ENCODE data around the gene POLR1A.

DNA sequence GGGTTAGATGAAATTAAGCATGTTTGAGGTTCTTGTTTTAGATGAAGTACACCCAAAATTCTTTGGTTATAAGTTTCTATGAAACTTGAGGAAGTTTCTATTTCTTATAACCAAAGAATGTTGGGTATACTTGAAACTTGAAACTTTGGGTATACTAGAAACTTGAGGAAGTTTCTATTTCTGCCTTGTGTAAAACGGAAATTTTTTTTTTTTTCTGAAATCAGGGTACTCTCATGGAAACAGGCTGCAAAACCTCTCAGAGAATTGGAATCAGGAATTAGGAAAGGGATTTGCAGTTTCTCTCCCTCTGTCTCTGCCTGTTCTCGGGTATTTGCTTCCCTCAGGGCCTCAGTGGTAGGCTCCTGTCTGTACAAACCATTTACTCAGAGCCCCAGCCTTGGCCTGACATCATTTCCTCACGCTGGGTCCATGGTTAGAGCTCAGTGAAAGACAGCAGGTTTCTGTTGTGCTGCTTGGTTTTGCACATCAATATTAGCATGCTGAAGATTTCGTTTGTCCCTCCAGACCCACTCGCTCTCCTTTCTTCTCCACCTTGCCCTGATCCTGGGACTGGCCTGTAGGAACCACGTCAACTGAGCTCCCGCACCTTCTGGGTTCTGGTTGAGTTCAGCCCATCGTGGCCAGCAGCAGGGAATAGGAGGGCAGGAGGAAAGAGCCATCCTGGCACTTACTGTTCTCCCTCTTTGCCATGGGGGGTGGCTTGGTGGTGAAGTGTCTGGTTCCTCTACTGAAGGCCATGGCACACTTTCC lies 106.4 kb downstream of the POLR1A start:
- TF ChIP-seq, protein P1, sequence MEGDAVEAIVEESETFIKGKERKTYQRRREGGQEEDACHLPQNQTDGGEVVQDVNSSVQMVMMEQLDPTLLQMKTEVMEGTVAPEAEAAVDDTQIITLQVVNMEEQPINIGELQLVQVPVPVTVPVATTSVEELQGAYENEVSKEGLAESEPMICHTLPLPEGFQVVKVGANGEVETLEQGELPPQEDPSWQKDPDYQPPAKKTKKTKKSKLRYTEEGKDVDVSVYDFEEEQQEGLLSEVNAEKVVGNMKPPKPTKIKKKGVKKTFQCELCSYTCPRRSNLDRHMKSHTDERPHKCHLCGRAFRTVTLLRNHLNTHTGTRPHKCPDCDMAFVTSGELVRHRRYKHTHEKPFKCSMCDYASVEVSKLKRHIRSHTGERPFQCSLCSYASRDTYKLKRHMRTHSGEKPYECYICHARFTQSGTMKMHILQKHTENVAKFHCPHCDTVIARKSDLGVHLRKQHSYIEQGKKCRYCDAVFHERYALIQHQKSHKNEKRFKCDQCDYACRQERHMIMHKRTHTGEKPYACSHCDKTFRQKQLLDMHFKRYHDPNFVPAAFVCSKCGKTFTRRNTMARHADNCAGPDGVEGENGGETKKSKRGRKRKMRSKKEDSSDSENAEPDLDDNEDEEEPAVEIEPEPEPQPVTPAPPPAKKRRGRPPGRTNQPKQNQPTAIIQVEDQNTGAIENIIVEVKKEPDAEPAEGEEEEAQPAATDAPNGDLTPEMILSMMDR (IDR thresholded peaks at IDR 0.05; ENCODE audit: low read depth, low read length) = no peak
- TF ChIP-seq EZH2phosphoT487 (IDR thresholded peaks at IDR 0.05; ENCODE audit: low read depth) = no peak
